Upper lobe of left lung (tissue), 6 donors: Measurements from ENCODE around the gene NEDD4L. TPM values are rescaled to one million over a fixed set of nuclear protein-coding genes. Genes with fewer than 3 reads are reported as not detected.

Source experiments
- ATAC-seq, 2 donors: fragments of 200-7000 bp; cut with Tn5 transposase; one replicate each; pipeline ENCODE4 v1.9.1; 2022; ENCODE audit warnings: mild to moderate bottlenecking in 2 of 2, moderate library complexity in 2 of 2; ENCODE audit not compliant: low FRiP score in 2 of 2
- DNase-seq, 2 donors: peaks; one replicate each; pipeline ENCODE4 v3.0.0-alpha.2; 2019 to 2020
- H3K27ac ChIP-seq, 4 donors: fragments of 200-600 bp; sonication (generic); one replicate each; pipeline ENCODE4 v1.5.1; 2016 to 2019
- H3K27me3 ChIP-seq, 4 donors: fragments of 200-600 bp; sonication (generic); one replicate each; pipeline ENCODE4 v1.5.1; 2017 to 2019
- H3K36me3 ChIP-seq, 4 donors: fragments of 200-600 bp; sonication (generic); one replicate each; pipeline ENCODE4 v1.5.1; 2016 to 2019
- H3K4me1 ChIP-seq, 4 donors: fragments of 200-600 bp; sonication (generic); one replicate each; pipeline ENCODE4 v1.5.1; 2018 to 2019
- H3K4me3 ChIP-seq, 4 donors: fragments of 200-600 bp; sonication (generic); one replicate each; pipeline ENCODE4 v1.5.1; 2017 to 2019; ENCODE audit warnings: mild to moderate bottlenecking in 2 of 4, moderate library complexity in 1 of 4
- H3K9me3 ChIP-seq, 4 donors: fragments of 200-600 bp; sonication (generic); one replicate each; pipeline ENCODE4 v1.5.1; 2018 to 2019
- CTCF ChIP-seq, 6 experiments: fragments of 450-650 bp in 4 of 6; fragments of 200-600 bp in 2 of 6; sonication (generic) in 2 of 6; IDR thresholded peaks; one replicate each; pipeline ENCODE4 v1.5.1; 2016 to 2019; ENCODE audit warnings: antibody characterized with exemption in 6 of 6
- EP300 ChIP-seq, 4 donors: sonication (generic); formaldehyde crosslinking; IDR thresholded peaks; one replicate each; pipeline ENCODE4 v1.5.1; 2017; ENCODE audit warnings: antibody characterized with exemption in 4 of 4, control low read depth in 2 of 4
- POLR2A ChIP-seq, 4 donors: fragments of 450-650 bp; IDR thresholded peaks; one replicate each; pipeline ENCODE4 v1.5.1; 2016 to 2017; ENCODE audit warnings: antibody characterized with exemption in 4 of 4, mild to moderate bottlenecking in 2 of 4
- POLR2AphosphoS5 ChIP-seq, 2 donors: sonication (generic); formaldehyde crosslinking; IDR thresholded peaks; one replicate each; pipeline ENCODE4 v1.5.1; 2017; ENCODE audit warnings: antibody characterized with exemption in 2 of 2
- WGBS, 2 donors: methylation state at CpG; one replicate each; pipeline ENCODE4 v1.1.5; 2017 to 2018; 5-methylcytosine and 5-hydroxymethylcytosine counted together
- total RNA-seq, 6 donors: library from RNA; depleted of rRNA in 4 of 6; stranded (reverse); fragments of >200 nt in 4 of 6; gene quantifications; one replicate each; pipeline versions ENCODE4 v1.1.0 to v1.2.1, GENCODE V29; 2016 to 2021
- donor health status: DM: no; HTN: no; CAD: no; lungs with moderate emphysema.
- donor health status: DM: no; HTN: yes; CAD: no; lungs with severe emphysema.

Gene NEDD4L
- total RNA-seq, 6 donors from 2014 or later: 148 to 491 (median 300) TPM

GRCh38 chr18:58025733-58026132 is 18.3 kb upstream of the NEDD4L start:
- no peak for TF ChIP-seq POLR2AphosphoS5 (IDR thresholded peaks at IDR 0.05)
- Histone ChIP-seq H3K27me3 (no peaks in the 10 kb centered on the region), H3K4me3 (no peak overlapping the region), H3K9me3 (no peaks in the 10 kb centered on the region), H3K4me1 (no peaks in the 10 kb centered on the region), H3K36me3 (no peaks in the 10 kb centered on the region), H3K27ac (no peak overlapping the region)
- ATAC-seq (no peak), DNase-seq (no peak)
- 83 to 86% methylated on average over 2 of the region's 2 CpGs for WGBS, 2 donors

- Histone ChIP-seq H3K36me3 (no peaks in the 10 kb centered on the region), H3K27me3 (no peaks in the 10 kb centered on the region), H3K4me1 (no peaks in the 10 kb centered on the region), H3K4me3 (no peak overlapping the region), H3K9me3 (no peaks in the 10 kb centered on the region), H3K27ac (no peak overlapping the region)
- 85 to 91% methylated on average over 3 of the region's 3 CpGs for WGBS, 2 donors
- DNase-seq: no peak
- TF ChIP-seq EP300 (IDR thresholded peaks at IDR 0.05): no peak
- TF ChIP-seq POLR2AphosphoS5 (IDR thresholded peaks at IDR 0.05): no peak
- TF ChIP-seq POLR2A (IDR thresholded peaks at IDR 0.05): no peak
- TF ChIP-seq CTCF (IDR thresholded peaks at IDR 0.05): no peak
- no peak for ATAC-seq
These were observed 17.6 kb upstream of the NEDD4L start for GRCh38 chr18:58026395-58026794.

GRCh38 chr18:58026857-58027256 is 17.2 kb upstream of the NEDD4L start:
- Histone ChIP-seq H3K27ac (no peak overlapping the region), H3K4me1 (no peaks in the 10 kb centered on the region), H3K4me3 (no peak overlapping the region), H3K36me3 (no peaks in the 10 kb centered on the region), H3K27me3 (no peaks in the 10 kb centered on the region), H3K9me3 (no peaks in the 10 kb centered on the region)
- WGBS, 2 donors: 45 to 50% methylated on average over 1 to 2 of the region's 2 CpGs
- no peak for DNase-seq
- TF ChIP-seq POLR2AphosphoS5 (IDR thresholded peaks at IDR 0.05) (no peak), CTCF (IDR thresholded peaks at IDR 0.05) (no peak), EP300 (IDR thresholded peaks at IDR 0.05) (no peak), POLR2A (IDR thresholded peaks at IDR 0.05) (no peak)
- no peak for ATAC-seq

- TF ChIP-seq POLR2A (IDR thresholded peaks at IDR 0.05): no peak
- no peak for TF ChIP-seq EP300 (IDR thresholded peaks at IDR 0.05)
- no peak for TF ChIP-seq POLR2AphosphoS5 (IDR thresholded peaks at IDR 0.05)
- TF ChIP-seq CTCF (IDR thresholded peaks at IDR 0.05): no peak
- Histone ChIP-seq H3K9me3 (no peaks in the 10 kb centered on the region), H3K27ac (no peak overlapping the region), H3K4me3 (no peak overlapping the region), H3K4me1 (no peaks in the 10 kb centered on the region), H3K27me3 (no peaks in the 10 kb centered on the region), H3K36me3 (no peaks in the 10 kb centered on the region)
- WGBS, 2 donors: 71 to 77% methylated on average over 3 of the region's 3 CpGs
- DNase-seq (no peak), ATAC-seq (no peak)
These were observed 16.7 kb upstream of the NEDD4L start for GRCh38 chr18:58027341-58027740.

- no peak for ATAC-seq
- no peak overlapping the region for H3K4me3 ChIP-seq
- no peak for DNase-seq
- no peaks in the 10 kb centered on the region for H3K4me1 ChIP-seq
- H3K27ac ChIP-seq: no peak overlapping the region
- H3K9me3 ChIP-seq: no peaks in the 10 kb centered on the region
- no peaks in the 10 kb centered on the region for H3K36me3 ChIP-seq
- H3K27me3 ChIP-seq: no peaks in the 10 kb centered on the region
- whole genome bisulfite sequencing, 2 donors: 94 to 95% methylated on average over 4 of the region's 4 CpGs
- TF ChIP-seq POLR2AphosphoS5 (IDR thresholded peaks at IDR 0.05) (no peak), EP300 (IDR thresholded peaks at IDR 0.05) (no peak), POLR2A (IDR thresholded peaks at IDR 0.05) (no peak), CTCF (IDR thresholded peaks at IDR 0.05) (no peak)
These were observed 15.8 kb upstream of the NEDD4L start for GRCh38 chr18:58028109-58028784.
